ENCODE results near the gene TAF5.
"Not testable (repeated sequence)": the region's sequence is repeated elsewhere in the genome, so short reads cannot be mapped to it uniquely, and the experiment has no call there.

DNA sequence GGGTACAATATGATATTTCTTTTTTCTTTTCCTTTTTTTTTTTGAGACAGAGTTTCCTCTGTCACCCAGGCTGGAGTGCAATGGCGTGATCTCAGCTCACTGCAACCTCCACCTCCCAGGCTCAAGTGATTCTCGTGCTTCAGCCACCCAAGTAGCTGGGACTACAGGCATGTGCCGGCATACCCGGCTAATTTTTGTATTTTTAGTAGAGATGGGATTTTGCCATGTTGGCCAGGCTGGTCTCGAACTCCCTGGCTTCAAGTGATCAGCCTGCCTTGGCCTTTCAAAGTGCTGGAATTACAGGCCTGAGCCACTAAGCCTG, 49.3 kb downstream of the TAF5 start:
- not testable (repeated sequence) for TF ChIP-seq CTCF (conservative IDR thresholded peaks at IDR 0.05; ENCODE audit: low read depth, low read length); EZH2 (IDR thresholded peaks at IDR 0.05; ENCODE audit: low read length, unreplicated experiment)

Measured in PC-3 (cell line).